Psoas muscle (tissue), 8 donors: ENCODE results near the gene CUBN. TPM values are rescaled to one million over a fixed set of nuclear protein-coding genes. Genes with fewer than 3 reads are reported as not detected.

Experiments used
- ATAC-seq, 4 donors: fragments of 200-7000 bp; cut with Tn5 transposase; one replicate each; pipeline ENCODE4 v1.9.1; 2020; ENCODE audit warnings: moderate library complexity in 3 of 4, mild to moderate bottlenecking in 2 of 4
- DNase-seq, 2 donors: peaks; one replicate each; pipeline ENCODE4 v3.0.0-alpha.2; 2020
- H3K27ac ChIP-seq: fragments of 200-600 bp; one replicate; pipeline ENCODE4 v1.8.0; 2022
- H3K27me3 ChIP-seq, 3 donors: fragments of 200-600 bp in 1 of 3; one replicate each; pipeline versions ENCODE4 v1.6.1 to v1.8.0; 2013 to 2022; ENCODE audit warnings: low read length in 2 of 3, mild to moderate bottlenecking in 2 of 3, moderate library complexity in 1 of 3; ENCODE audit not compliant: insufficient read depth in 3 of 3
- H3K36me3 ChIP-seq, 2 donors: fragments of 200-600 bp in 1 of 2; one replicate each; pipeline versions ENCODE4 v1.6.1 to v1.8.0; 2013 to 2022; ENCODE audit warnings: low read depth in 1 of 2, mild to moderate bottlenecking in 1 of 2, moderate library complexity in 1 of 2; ENCODE audit not compliant: insufficient read depth in 1 of 2
- H3K4me1 ChIP-seq: fragments of 200-600 bp; one replicate; pipeline ENCODE4 v1.8.0; 2022
- H3K4me3 ChIP-seq: fragments of 200-600 bp; one replicate; pipeline ENCODE4 v1.8.0; 2022; ENCODE audit warnings: mild to moderate bottlenecking
- H3K9me3 ChIP-seq: fragments of 200-600 bp; one replicate; pipeline ENCODE4 v1.8.0; 2022
- WGBS, 3 donors: extraction: QIAGEN DNeasy Blood & Tissue Kit; methylation state at CpG; one replicate each; pipeline versions ENCODE4 v1.1.6 to v1.1.7; 2013; 5-methylcytosine and 5-hydroxymethylcytosine counted together
- intact Hi-C, 2 donors: fragments of 100-400 bp; cut with DNase I; formaldehyde crosslinking; loops; one replicate each; pipeline versions ENCODE4 v1.11.0 to v1.14.2; 2022
- polyA plus RNA-seq, 3 donors: library from polyadenylated mRNA; stranded (reverse); fragments of 200-250 nt; gene quantifications; one replicate each; pipeline ENCODE4 v1.2.3, GENCODE V29; 2013
- total RNA-seq, 4 donors: library from RNA; stranded (reverse); fragmentation: NEBNext Ultra II Directional in 2 of 4; extraction: Animal tissue kit (Norgen Biotek cat#: 25700) in 2 of 4; gene quantifications; one replicate each; pipeline versions ENCODE4 v1.2.1 to v1.2.4, GENCODE V29; 2021 to 2023
- TF ChIP-seq, protein P1 (sequence below): fragments of 200-600 bp; IDR thresholded peaks from one replicate; pipeline ENCODE4 v1.8.0; 2022; ENCODE audit warnings: antibody characterized with exemption
- donor health status: healthy with polysubstance abuse.
- donor health status: DM: no; HTN: no; CAD: no; lungs with moderate emphysema.
- donor health status: Bipolar disorder and iron deficiency.
- donor health status: healthy.
- donor health status: DM: yes; HTN: yes; CAD: no.
- donor health status: DM: no; HTN: no; CAD: no.
- donor health status: DM: no; HTN: no; CAD: no.
- donor health status: DM: yes; HTN: yes; CAD: no.

The CUBN gene
- total and polyA plus RNA-seq, 7 donors: 0.07 to 1.1 (median 0.22) TPM

DNA sequence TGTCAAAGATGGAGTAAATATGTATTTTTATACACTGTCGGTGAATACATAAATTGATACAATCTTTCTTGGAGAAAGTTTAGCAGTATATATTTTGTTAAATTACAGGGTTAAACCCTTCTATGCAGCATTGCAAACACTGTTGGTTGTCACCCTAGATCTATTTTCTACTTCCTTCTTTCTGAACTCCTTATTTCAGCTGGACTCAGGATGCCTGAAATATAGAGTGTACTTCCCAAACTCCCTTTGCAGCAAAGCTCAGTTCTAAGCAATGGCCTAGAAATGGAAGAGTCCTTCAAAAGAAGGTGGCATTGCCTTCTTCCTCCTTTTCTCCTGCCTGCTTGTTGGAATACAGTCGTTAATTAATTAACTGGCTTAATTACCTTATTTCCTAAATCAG, 20.6 kb downstream of the CUBN start:
- intact Hi-C loops: no loop called here
- Histone ChIP-seq H3K36me3 (no peaks in the 10 kb centered on the region), H3K9me3 (no peaks in the 10 kb centered on the region), H3K4me3 (no peak overlapping the region), H3K27me3 (no peaks in the 10 kb centered on the region), H3K4me1 (no peaks in the 10 kb centered on the region), H3K27ac (no peak overlapping the region)
- TF ChIP-seq, protein P1, sequence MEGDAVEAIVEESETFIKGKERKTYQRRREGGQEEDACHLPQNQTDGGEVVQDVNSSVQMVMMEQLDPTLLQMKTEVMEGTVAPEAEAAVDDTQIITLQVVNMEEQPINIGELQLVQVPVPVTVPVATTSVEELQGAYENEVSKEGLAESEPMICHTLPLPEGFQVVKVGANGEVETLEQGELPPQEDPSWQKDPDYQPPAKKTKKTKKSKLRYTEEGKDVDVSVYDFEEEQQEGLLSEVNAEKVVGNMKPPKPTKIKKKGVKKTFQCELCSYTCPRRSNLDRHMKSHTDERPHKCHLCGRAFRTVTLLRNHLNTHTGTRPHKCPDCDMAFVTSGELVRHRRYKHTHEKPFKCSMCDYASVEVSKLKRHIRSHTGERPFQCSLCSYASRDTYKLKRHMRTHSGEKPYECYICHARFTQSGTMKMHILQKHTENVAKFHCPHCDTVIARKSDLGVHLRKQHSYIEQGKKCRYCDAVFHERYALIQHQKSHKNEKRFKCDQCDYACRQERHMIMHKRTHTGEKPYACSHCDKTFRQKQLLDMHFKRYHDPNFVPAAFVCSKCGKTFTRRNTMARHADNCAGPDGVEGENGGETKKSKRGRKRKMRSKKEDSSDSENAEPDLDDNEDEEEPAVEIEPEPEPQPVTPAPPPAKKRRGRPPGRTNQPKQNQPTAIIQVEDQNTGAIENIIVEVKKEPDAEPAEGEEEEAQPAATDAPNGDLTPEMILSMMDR: no peak
- 81 to 85% (median 84%) methylated on average over 2 of the region's 2 CpGs for WGBS, 3 donors
- ATAC-seq (no peak), DNase-seq (no peak)

DNA sequence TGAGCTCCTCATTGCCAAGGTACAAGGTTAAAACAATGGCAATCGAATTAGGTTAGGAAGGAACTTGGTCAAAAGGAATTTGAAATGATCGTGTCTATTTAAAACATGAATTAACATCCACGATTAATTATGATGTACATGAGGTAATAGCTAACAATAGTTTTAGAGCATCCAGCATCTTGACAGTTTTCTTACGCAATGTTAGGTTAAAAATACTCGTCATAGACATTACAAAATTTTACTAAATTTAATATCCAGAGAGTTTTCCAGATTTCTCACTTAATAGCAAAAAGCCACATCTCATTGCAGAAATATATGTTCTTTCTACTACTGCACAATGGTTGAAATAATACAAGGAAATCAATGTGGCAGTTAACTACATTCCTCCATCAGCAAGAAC, 22.6 kb downstream of the CUBN start:
- no peak overlapping the region for H3K27ac ChIP-seq
- WGBS, 3 donors: 83 to 88% (median 88%) methylated on average over 5 of the region's 5 CpGs
- H3K4me3 ChIP-seq: no peak overlapping the region
- H3K4me1 ChIP-seq: no peaks in the 10 kb centered on the region
- no peaks in the 10 kb centered on the region for H3K27me3 ChIP-seq
- no peaks in the 10 kb centered on the region for H3K9me3 ChIP-seq
- ATAC-seq: no peak
- TF ChIP-seq, protein P1: no peak
- DNase-seq: no peak
- intact Hi-C loops: no loop called here
- H3K36me3 ChIP-seq: no peaks in the 10 kb centered on the region

DNA sequence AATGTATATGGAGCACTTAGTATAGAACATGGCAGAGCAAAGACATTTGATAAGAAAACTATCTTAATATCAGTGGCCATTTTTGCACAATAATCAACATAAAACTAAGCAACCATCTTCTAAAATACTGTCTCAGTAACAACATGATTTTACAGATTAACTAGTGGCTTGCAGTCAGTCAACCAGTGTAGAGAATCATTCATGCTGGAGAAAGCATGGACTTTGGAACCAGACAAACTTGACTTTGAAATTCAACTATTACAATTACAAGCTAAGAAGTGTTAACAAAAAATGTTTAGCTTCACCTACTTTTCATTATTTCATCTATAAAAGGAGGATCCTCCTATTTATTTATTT, 27.7 kb downstream of the CUBN start:
- H3K36me3 ChIP-seq: no peaks in the 10 kb centered on the region
- H3K4me3 ChIP-seq: no peak overlapping the region
- no peaks in the 10 kb centered on the region for H3K27me3 ChIP-seq
- no peak for DNase-seq
- TF ChIP-seq, protein P1: no peak
- H3K27ac ChIP-seq: no peak overlapping the region
- intact Hi-C loops: no loop called here
- no peak for ATAC-seq
- H3K9me3 ChIP-seq: no peaks in the 10 kb centered on the region
- no peaks in the 10 kb centered on the region for H3K4me1 ChIP-seq

DNA sequence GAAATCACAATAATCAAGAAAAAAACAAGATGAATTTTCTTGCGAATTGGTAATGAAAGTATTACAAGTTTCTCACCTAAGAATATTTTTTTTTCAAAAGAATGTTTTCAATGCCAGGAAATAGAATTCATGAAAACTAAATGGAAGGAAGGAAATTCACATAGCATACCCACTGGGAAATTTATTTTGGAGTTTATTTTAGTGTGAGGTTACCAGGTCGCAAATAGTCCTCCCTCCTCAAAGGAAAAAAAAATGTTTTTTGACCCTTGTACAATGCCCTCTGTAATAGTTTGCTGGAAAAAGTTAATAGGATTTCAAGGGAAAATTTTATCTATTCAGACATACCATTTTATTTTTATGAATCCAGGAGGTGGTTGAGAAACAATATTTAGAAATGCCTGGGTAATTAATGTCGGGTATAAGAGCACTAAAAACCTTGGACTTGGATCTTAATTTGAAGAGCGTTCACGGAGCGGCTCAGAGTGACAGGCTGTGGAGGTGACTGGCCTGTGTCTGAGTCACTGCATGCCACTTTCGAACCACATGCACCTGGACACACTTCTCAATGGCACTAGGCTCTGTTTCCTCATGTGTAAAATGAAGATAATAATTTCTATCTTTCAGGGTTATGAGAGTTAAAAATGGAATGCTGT, 28.2 kb downstream of the CUBN start:
- Histone ChIP-seq H3K9me3 (no peaks in the 10 kb centered on the region), H3K27ac (no peak overlapping the region), H3K4me3 (no peak overlapping the region), H3K36me3 (no peaks in the 10 kb centered on the region), H3K27me3 (no peaks in the 10 kb centered on the region), H3K4me1 (no peaks in the 10 kb centered on the region)
- DNase-seq: no peak
- no peak for ATAC-seq
- TF ChIP-seq, protein P1: no peak
- intact Hi-C loops: no loop called here
- 69 to 76% (median 75%) methylated on average over 7 of the region's 7 CpGs for WGBS, 3 donors

DNA sequence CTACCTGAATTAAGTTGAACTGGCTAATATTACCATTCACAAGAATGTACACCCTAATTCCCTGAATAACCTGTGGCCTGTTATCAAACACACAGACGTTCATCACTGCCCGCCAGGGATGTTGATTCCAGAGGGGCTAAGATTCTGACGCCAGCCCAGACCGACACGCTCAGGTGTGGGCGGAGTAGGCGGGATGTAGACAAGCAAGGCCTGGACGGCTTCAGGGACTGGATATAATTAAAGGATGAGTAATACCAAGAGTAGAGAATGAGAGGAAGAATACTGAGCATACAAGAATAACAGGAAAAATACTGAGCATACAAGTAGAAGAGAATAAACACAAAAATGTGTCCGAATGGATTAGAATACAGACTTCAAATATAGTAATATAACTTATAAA, 29.0 kb downstream of the CUBN start:
- H3K4me1 ChIP-seq: no peaks in the 10 kb centered on the region
- TF ChIP-seq, protein P1: no peak
- no peak overlapping the region for H3K27ac ChIP-seq
- intact Hi-C loops: no loop called here
- 82 to 83% (median 83%) methylated on average over 9 of the region's 9 CpGs for WGBS, 3 donors
- no peak for DNase-seq
- no peak for ATAC-seq
- no peaks in the 10 kb centered on the region for H3K36me3 ChIP-seq
- H3K9me3 ChIP-seq: no peaks in the 10 kb centered on the region
- no peaks in the 10 kb centered on the region for H3K27me3 ChIP-seq
- no peak overlapping the region for H3K4me3 ChIP-seq
